GM12878 (cell line): ENCODE data around the gene MND1. TPM values are rescaled to one million over a fixed set of nuclear protein-coding genes. Genes with fewer than 3 reads are reported as not detected.

Experiments used
- NR2C2 ChIP-seq: IDR thresholded peaks from 2 replicates; pipeline ENCODE4 v1.6.1; 2011; ENCODE audit warnings: borderline replicate concordance, low read depth; ENCODE audit not compliant: control insufficient read depth, insufficient read length
- SMAD5 ChIP-seq: IDR thresholded peaks from 2 replicates; pipeline ENCODE4 v1.6.1; 2016; ENCODE audit warnings: antibody characterized with exemption, low read depth
- SREBF2 ChIP-seq: IDR thresholded peaks from 2 replicates; pipeline ENCODE4 v1.6.1; 2012; ENCODE audit warnings: mild to moderate bottlenecking, low read length
- polyA plus RNA-seq, 11 experiments: library from polyadenylated mRNA; depleted of rRNA in 4 of 11; unstranded in 6 of 11; stranded (reverse) in 5 of 11; fragments of >200 nt; fragmentation: Nextera tagmentation in 4 of 11; fragmentation: Illumina TruSeq in 1 of 11; extraction: Ambion mirVana in 4 of 11; extraction: Trizol in 1 of 11; gene quantifications; 1 replicate in 1 of 11; 2 replicates in 10 of 11; pipeline versions ENCODE4 v1.2.1 to v1.2.3, GENCODE V29; 2011 to 2016; ENCODE audit warnings: inconsistent platforms in 2 of 11, missing spikeins in 2 of 11, low read depth in 1 of 11
- total RNA-seq, 4 experiments: library from RNA; depleted of rRNA in 3 of 4; stranded (reverse); fragments of >200 nt in 3 of 4; fragmentation: Illumina TruSeq in 1 of 4; extraction: Trizol in 1 of 4; gene quantifications; 2 replicates each; pipeline versions ENCODE4 v1.2.1 to v1.2.3, GENCODE V29; 2013 to 2021
- TF ChIP-seq, protein P1 (sequence below): fragments of 150-350 bp; IDR thresholded peaks from 2 replicates; pipeline ENCODE4 v1.6.1; 2016; ENCODE audit warnings: low read depth, low read length
- TF ChIP-seq, protein P2 (sequence below), 3 experiments: IDR thresholded peaks in 2 of 3; conservative IDR thresholded peaks in 1 of 3; 2 replicates each; pipeline ENCODE4 v1.5.1; 2011; ENCODE audit warnings: low read depth in 3 of 3, low read length in 3 of 3, mild to moderate bottlenecking in 3 of 3, control low read depth in 2 of 3, moderate library complexity in 2 of 3, inconsistent platforms in 1 of 3, mixed read lengths in 1 of 3; ENCODE audit not compliant: control insufficient read depth in 2 of 3, insufficient read depth in 1 of 3; ENCODE audit errors: extremely low read depth in 1 of 3
- TF ChIP-seq, protein P3 (sequence below): IDR thresholded peaks from 2 replicates; pipeline ENCODE4 v1.6.1; 2012; ENCODE audit warnings: low read depth, low read length, improper control_type of control experiment

The MND1 gene
- total and polyA plus RNA-seq, 10 of the 15 experiments (the other 5 are each of a cell fraction or from before 2014, with no cell fraction given) = 17.7 to 58.1 (median 47.3) TPM

DNA sequence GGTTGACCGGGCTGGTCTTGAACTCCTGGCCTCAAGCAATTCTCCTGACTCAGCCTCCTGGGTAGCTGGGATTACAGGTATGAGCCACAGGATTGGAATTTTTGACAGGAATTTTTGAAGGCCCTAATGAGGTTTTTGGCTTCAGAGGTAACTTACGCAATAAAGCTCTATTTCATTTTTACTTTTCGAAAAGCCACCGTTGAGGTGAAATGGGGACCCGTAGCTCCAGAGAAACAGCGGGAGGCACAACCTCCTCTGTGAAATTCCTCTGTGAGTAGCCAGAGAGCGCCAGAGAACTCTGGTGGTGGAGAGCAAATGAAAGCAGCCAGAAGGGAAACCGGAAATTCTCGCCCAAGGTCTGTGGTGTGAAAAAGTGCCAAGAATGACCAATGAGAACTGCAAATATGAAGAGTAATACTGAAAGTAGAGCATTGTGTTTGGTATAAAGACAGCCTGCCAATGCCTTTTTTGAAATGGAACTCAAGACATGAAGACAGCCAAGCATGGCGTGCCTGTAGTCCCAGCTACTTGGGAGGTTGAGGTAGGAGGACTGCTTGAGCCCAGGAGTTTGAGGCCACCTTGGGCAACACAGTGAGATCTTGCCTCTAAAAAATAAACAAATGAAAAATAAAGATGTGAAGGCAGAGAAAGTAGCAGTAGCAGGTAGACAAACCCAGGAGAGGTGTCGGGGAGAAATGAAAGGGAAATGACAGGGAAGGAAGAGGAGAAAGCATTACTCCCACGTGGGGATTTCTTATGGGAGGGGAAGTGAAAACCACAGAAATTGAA lies 88.7 kb downstream of the MND1 start (continued):
- TF ChIP-seq, protein P1, sequence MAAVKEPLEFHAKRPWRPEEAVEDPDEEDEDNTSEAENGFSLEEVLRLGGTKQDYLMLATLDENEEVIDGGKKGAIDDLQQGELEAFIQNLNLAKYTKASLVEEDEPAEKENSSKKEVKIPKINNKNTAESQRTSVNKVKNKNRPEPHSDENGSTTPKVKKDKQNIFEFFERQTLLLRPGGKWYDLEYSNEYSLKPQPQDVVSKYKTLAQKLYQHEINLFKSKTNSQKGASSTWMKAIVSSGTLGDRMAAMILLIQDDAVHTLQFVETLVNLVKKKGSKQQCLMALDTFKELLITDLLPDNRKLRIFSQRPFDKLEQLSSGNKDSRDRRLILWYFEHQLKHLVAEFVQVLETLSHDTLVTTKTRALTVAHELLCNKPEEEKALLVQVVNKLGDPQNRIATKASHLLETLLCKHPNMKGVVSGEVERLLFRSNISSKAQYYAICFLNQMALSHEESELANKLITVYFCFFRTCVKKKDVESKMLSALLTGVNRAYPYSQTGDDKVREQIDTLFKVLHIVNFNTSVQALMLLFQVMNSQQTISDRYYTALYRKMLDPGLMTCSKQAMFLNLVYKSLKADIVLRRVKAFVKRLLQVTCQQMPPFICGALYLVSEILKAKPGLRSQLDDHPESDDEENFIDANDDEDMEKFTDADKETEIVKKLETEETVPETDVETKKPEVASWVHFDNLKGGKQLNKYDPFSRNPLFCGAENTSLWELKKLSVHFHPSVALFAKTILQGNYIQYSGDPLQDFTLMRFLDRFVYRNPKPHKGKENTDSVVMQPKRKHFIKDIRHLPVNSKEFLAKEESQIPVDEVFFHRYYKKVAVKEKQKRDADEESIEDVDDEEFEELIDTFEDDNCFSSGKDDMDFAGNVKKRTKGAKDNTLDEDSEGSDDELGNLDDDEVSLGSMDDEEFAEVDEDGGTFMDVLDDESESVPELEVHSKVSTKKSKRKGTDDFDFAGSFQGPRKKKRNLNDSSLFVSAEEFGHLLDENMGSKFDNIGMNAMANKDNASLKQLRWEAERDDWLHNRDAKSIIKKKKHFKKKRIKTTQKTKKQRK = no peak
- no peak for TF ChIP-seq SREBF2
- no peak for TF ChIP-seq NR2C2
- no peak; the same call in 1 of the 2 replicates for TF ChIP-seq SMAD5
- TF ChIP-seq, protein P2, sequence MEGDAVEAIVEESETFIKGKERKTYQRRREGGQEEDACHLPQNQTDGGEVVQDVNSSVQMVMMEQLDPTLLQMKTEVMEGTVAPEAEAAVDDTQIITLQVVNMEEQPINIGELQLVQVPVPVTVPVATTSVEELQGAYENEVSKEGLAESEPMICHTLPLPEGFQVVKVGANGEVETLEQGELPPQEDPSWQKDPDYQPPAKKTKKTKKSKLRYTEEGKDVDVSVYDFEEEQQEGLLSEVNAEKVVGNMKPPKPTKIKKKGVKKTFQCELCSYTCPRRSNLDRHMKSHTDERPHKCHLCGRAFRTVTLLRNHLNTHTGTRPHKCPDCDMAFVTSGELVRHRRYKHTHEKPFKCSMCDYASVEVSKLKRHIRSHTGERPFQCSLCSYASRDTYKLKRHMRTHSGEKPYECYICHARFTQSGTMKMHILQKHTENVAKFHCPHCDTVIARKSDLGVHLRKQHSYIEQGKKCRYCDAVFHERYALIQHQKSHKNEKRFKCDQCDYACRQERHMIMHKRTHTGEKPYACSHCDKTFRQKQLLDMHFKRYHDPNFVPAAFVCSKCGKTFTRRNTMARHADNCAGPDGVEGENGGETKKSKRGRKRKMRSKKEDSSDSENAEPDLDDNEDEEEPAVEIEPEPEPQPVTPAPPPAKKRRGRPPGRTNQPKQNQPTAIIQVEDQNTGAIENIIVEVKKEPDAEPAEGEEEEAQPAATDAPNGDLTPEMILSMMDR (IDR thresholded peaks at IDR 0.05 in 2 of 3, conservative IDR thresholded peaks at IDR 0.05 in 1 of 3; ENCODE audit: control insufficient read depth in 2 of 3, extremely low read depth in 1 of 3, insufficient read depth in 1 of 3, low read depth in 3 of 3, low read length in 3 of 3) = peak; percentile 86 to 96 (median 93)
- TF ChIP-seq, protein P3, sequence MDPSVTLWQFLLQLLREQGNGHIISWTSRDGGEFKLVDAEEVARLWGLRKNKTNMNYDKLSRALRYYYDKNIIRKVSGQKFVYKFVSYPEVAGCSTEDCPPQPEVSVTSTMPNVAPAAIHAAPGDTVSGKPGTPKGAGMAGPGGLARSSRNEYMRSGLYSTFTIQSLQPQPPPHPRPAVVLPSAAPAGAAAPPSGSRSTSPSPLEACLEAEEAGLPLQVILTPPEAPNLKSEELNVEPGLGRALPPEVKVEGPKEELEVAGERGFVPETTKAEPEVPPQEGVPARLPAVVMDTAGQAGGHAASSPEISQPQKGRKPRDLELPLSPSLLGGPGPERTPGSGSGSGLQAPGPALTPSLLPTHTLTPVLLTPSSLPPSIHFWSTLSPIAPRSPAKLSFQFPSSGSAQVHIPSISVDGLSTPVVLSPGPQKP = peak; percentile 83; the same call in 1 of the 2 replicates
